GM19099 (cell line): ENCODE data around the gene ELFN2.

Experiments
- POLR2A ChIP-seq: IDR thresholded peaks from 3 replicates; pipeline ENCODE4 v1.6.1; 2011; ENCODE audit warnings: low read depth; ENCODE audit not compliant: insufficient read length; ENCODE audit errors: extremely low read depth

Gene ELFN2

GRCh38 chr22:37439347-37439746 is 12.1 kb upstream of the ELFN2 start:
- TF ChIP-seq POLR2A, result no peak

- no peak for TF ChIP-seq POLR2A
These were observed 8.8 kb upstream of the ELFN2 start for GRCh38 chr22:37435970-37436603.

GRCh38 chr22:37433786-37434185 is 6.5 kb upstream of the ELFN2 start:
- TF ChIP-seq POLR2A, result no peak

- TF ChIP-seq POLR2A, result no peak
These were observed 5.4 kb upstream of the ELFN2 start for GRCh38 chr22:37432708-37433054.

- no peak for TF ChIP-seq POLR2A
These were observed 4.8 kb upstream of the ELFN2 start for GRCh38 chr22:37431801-37432707.

GRCh38 chr22:37431366-37431765 is 4.1 kb upstream of the ELFN2 start:
- no peak for TF ChIP-seq POLR2A

- no peak for TF ChIP-seq POLR2A
These were observed 3.7 kb upstream of the ELFN2 start for GRCh38 chr22:37430941-37431340.

GRCh38 chr22:37428649-37429586 is 1.6 kb upstream of the ELFN2 start:
- TF ChIP-seq POLR2A, result no peak

- TF ChIP-seq POLR2A, result no peak
These were observed 694 bp upstream of the ELFN2 start for GRCh38 chr22:37427711-37428635.

- TF ChIP-seq POLR2A, result no peak
These were observed 559 bp downstream of the ELFN2 start for GRCh38 chr22:37426706-37427134.

- TF ChIP-seq POLR2A, result no peak
These were observed 1.2 kb downstream of the ELFN2 start for GRCh38 chr22:37425800-37426705.

- no peak for TF ChIP-seq POLR2A
These were observed 1.9 kb downstream of the ELFN2 start for GRCh38 chr22:37425369-37425768.

- no peak for TF ChIP-seq POLR2A
These were observed 4.0 kb downstream of the ELFN2 start for GRCh38 chr22:37423283-37423682.
